ENCODE results near the gene NIPAL3.

NIPAL3 gene

GRCh38 chr1:24476571-24476970 lies 61.0 kb downstream of the NIPAL3 start:
- no peak overlapping the region for H3K4me3 ChIP-seq (ENCODE audit: low read depth, low read length)
- TF ChIP-seq CTCF (IDR thresholded peaks at IDR 0.05; ENCODE audit: insufficient read depth, low read depth, low read length, missing control alignments) = no peak
- no peak for DNase-seq (ENCODE audit: low read depth)

GRCh38 chr1:24477309-24477708 lies 61.7 kb downstream of the NIPAL3 start:
- no peak for TF ChIP-seq CTCF (IDR thresholded peaks at IDR 0.05; ENCODE audit: insufficient read depth, low read depth, low read length, missing control alignments)
- no peak overlapping the region for H3K4me3 ChIP-seq (ENCODE audit: low read depth, low read length)
- DNase-seq (ENCODE audit: low read depth) = no peak

GRCh38 chr1:24481101-24481500 lies 65.5 kb downstream of the NIPAL3 start:
- DNase-seq (ENCODE audit: low read depth) = peak; percentile 52
- TF ChIP-seq CTCF (IDR thresholded peaks at IDR 0.05; ENCODE audit: insufficient read depth, low read depth, low read length, missing control alignments) = no peak
- no peak overlapping the region for H3K4me3 ChIP-seq (ENCODE audit: low read depth, low read length)

- no peak overlapping the region for H3K4me3 ChIP-seq (ENCODE audit: low read depth, low read length)
- no peak for TF ChIP-seq CTCF (IDR thresholded peaks at IDR 0.05; ENCODE audit: insufficient read depth, low read depth, low read length, missing control alignments)
- no peak for DNase-seq (ENCODE audit: low read depth)
These were observed 66.4 kb downstream of the NIPAL3 start for GRCh38 chr1:24481843-24482610.

GRCh38 chr1:24483441-24483840 lies 67.8 kb downstream of the NIPAL3 start:
- H3K4me3 ChIP-seq (ENCODE audit: low read depth, low read length) = no peak overlapping the region
- no peak for TF ChIP-seq CTCF (IDR thresholded peaks at IDR 0.05; ENCODE audit: insufficient read depth, low read depth, low read length, missing control alignments)
- no peak for DNase-seq (ENCODE audit: low read depth)

- H3K4me3 ChIP-seq (ENCODE audit: low read depth, low read length) = no peak overlapping the region
- no peak for TF ChIP-seq CTCF (IDR thresholded peaks at IDR 0.05; ENCODE audit: insufficient read depth, low read depth, low read length, missing control alignments)
- DNase-seq (ENCODE audit: low read depth) = peak; percentile 14
These were observed 68.6 kb downstream of the NIPAL3 start for GRCh38 chr1:24484199-24484598.

Data from GM12865 (cell line).